A549 (cell line): ENCODE measurements around the gene SUFU. TPM values are rescaled to one million over a fixed set of nuclear protein-coding genes. Genes with fewer than 3 reads are reported as not detected.
A peak's percentile ranks its signal among the peaks of the same experiment; 100 is the strongest.

Experiments
- ATAC-seq, 2 experiments: fragments of 200-7000 bp in 1 of 2; fragments of >200 bp in 1 of 2; cut with Nextera tagmentation in 1 of 2; cut with Tn5 transposase in 1 of 2; 3 replicates each; pipeline versions ENCODE4 v1.8.0 to v1.9.1; 2018 to 2020; ENCODE audit warnings: mild to moderate bottlenecking in 1 of 2, moderate library complexity in 1 of 2
- CTCF ChIA-PET: fragments of 300-600 bp; sonication (Branson Sonifier 250); formaldehyde crosslinking; extraction: SDS; loops from one replicate; lab custom pipeline; 2021; ENCODE audit warnings: antibody characterized with exemption, inconsistent platforms; lab: Yijun Ruan, JAX
- POLR2A ChIA-PET: fragments of 350-600 bp; formaldehyde crosslinking; extraction: SDS; loops from one replicate; lab custom pipeline; 2021; ENCODE audit warnings: antibody characterized with exemption, inconsistent platforms; lab: Yijun Ruan, JAX
- DNase-seq, 2 experiments: peaks; one replicate each; pipeline versions ENCODE4 v3.0.0 to v3.0.0-alpha.2; 2011 to 2016; ENCODE audit warnings: low read depth in 1 of 2, low spot score in 1 of 2
- FAIRE-seq: peaks from 2 replicates; lab custom pipeline; 2011; peaks lifted over from hg19 to GRCh38; lab: Jason Lieb, UNC
- H3K27ac ChIP-seq, 2 experiments: fragments of >200 bp; sonication (Bioruptor Twin); formaldehyde crosslinking; 3 replicates each; pipeline ENCODE4 v1.5.1; 2016 to 2017
- H3K4me1 ChIP-seq: fragments of >200 bp; sonication (Bioruptor Twin); formaldehyde crosslinking; 3 replicates; pipeline ENCODE4 v1.6.1; 2016
- H3K4me2 ChIP-seq: fragments of >200 bp; sonication (Bioruptor Twin); formaldehyde crosslinking; 3 replicates; pipeline ENCODE4 v1.6.1; 2016
- H3K4me3 ChIP-seq: fragments of >200 bp; sonication (Bioruptor Twin); formaldehyde crosslinking; 3 replicates; pipeline ENCODE4 v1.5.1; 2016
- H3K9me3 ChIP-seq: fragments of >200 bp; sonication (Bioruptor Twin); formaldehyde crosslinking; 3 replicates; pipeline ENCODE4 v1.6.1; 2016
- CEBPB ChIP-seq, 2 experiments: fragments of >200 bp in 1 of 2; sonication (Bioruptor Twin) in 1 of 2; formaldehyde crosslinking in 1 of 2; IDR thresholded peaks; 2 replicates each; pipeline ENCODE4 v1.6.1; 2012 to 2016
- CHD2 ChIP-seq: fragments of 150-350 bp; IDR thresholded peaks from 2 replicates; pipeline ENCODE4 v1.6.1; 2014; ENCODE audit warnings: low read length; ENCODE audit not compliant: partially characterized antibody
- CHD4 ChIP-seq: fragments of 200-600 bp; sonication (generic); IDR thresholded peaks from 2 replicates; pipeline ENCODE4 v1.6.1; 2016; ENCODE audit warnings: antibody characterized with exemption, mild to moderate bottlenecking, borderline replicate concordance
- EHF ChIP-seq: fragments of 250-450 bp; sonication (Bioruptor Pico); IDR thresholded peaks from 2 replicates; pipeline ENCODE4 v1.5.0; 2020; ENCODE audit warnings: mild to moderate bottlenecking
- FOXS1 ChIP-seq: fragments of 250-450 bp; sonication (Bioruptor Pico); IDR thresholded peaks from 2 replicates; pipeline ENCODE4 v1.5.0; 2020; ENCODE audit warnings: mild to moderate bottlenecking, moderate library complexity
- HES2 ChIP-seq: fragments of >200 bp; sonication (Bioruptor Twin); formaldehyde crosslinking; IDR thresholded peaks from 2 replicates; pipeline ENCODE4 v1.6.1; 2016
- HEYL ChIP-seq: fragments of 250-450 bp; sonication (Bioruptor Pico); IDR thresholded peaks from 2 replicates; pipeline ENCODE4 v1.8.0; 2021; ENCODE audit warnings: mild to moderate bottlenecking, moderate library complexity
- HOXA7 ChIP-seq: fragments of 250-450 bp; sonication (Bioruptor Pico); IDR thresholded peaks from 2 replicates; pipeline ENCODE4 v1.5.0; 2020; ENCODE audit warnings: mild to moderate bottlenecking, moderate library complexity
- MAFK ChIP-seq: fragments of 450-650 bp; IDR thresholded peaks from 2 replicates; pipeline ENCODE4 v1.6.1; 2014; ENCODE audit not compliant: partially characterized antibody
- NFE2L2 ChIP-seq: fragments of 150-350 bp; conservative IDR thresholded peaks from 2 replicates; pipeline ENCODE4 v1.6.1; 2014; ENCODE audit warnings: low read length
- POLR2A ChIP-seq: IDR thresholded peaks from 2 replicates; pipeline ENCODE4 v1.6.1; 2012; ENCODE audit warnings: mild to moderate bottlenecking, low read length
- POLR2AphosphoS2 ChIP-seq: conservative IDR thresholded peaks from 2 replicates; pipeline ENCODE4 v1.6.1; 2012; ENCODE audit warnings: low read length, improper control_type of control experiment, inconsistent platforms
- RARB ChIP-seq: fragments of 250-450 bp; sonication (Bioruptor Pico); IDR thresholded peaks from 2 replicates; pipeline ENCODE4 v1.8.0; 2021; ENCODE audit warnings: mild to moderate bottlenecking, moderate library complexity
- RFX5 ChIP-seq: fragments of 450-650 bp; IDR thresholded peaks from 2 replicates; pipeline ENCODE4 v1.7.1; 2014; ENCODE audit warnings: antibody characterized with exemption, mild to moderate bottlenecking, moderate library complexity
- SMC3 ChIP-seq: fragments of >200 bp; sonication (Bioruptor Twin); formaldehyde crosslinking; IDR thresholded peaks from 3 replicates; pipeline ENCODE4 v1.6.1; 2018; ENCODE audit warnings: inconsistent platforms
- TFCP2L1 ChIP-seq: fragments of 250-450 bp; sonication (Bioruptor Pico); IDR thresholded peaks from 2 replicates; pipeline ENCODE4 v1.5.0; 2021; ENCODE audit warnings: mild to moderate bottlenecking
- TP53 ChIP-seq: fragments of 250-450 bp; sonication (Bioruptor Pico); IDR thresholded peaks from 2 replicates; pipeline ENCODE4 v1.5.0; 2021; ENCODE audit warnings: mild to moderate bottlenecking, moderate library complexity
- ZC3H11A ChIP-seq: fragments of 450-650 bp; IDR thresholded peaks from 2 replicates; pipeline ENCODE4 v1.6.1; 2014; ENCODE audit warnings: antibody characterized with exemption, mild to moderate bottlenecking
- ZNF302 ChIP-seq: fragments of 250-450 bp; sonication (Bioruptor Pico); IDR thresholded peaks from 2 replicates; pipeline ENCODE4 v1.9.0; 2021; ENCODE audit warnings: inconsistent platforms, mild to moderate bottlenecking, moderate library complexity
- WGBS: methylation state at CpG from one replicate; pipeline ENCODE4 v1.1.6; 2017; ENCODE audit errors: missing lambda C conversion rate; 5-methylcytosine and 5-hydroxymethylcytosine counted together
- polyA plus RNA-seq, 4 experiments: library from polyadenylated mRNA; depleted of rRNA in 3 of 4; stranded (reverse); fragments of >200 nt; fragmentation: RNase III in 1 of 4; extraction: RNeasy Plus Mini Kit Qiagen cat#74134 plus additional on column Dnase treatment in 1 of 4; gene quantifications; 2 replicates in 3 of 4; 3 replicates in 1 of 4; pipeline ENCODE4 v1.2.3, GENCODE V29; 2011 to 2017
- TF ChIP-seq, protein P1 (sequence below): IDR thresholded peaks from 2 replicates; pipeline ENCODE4 v1.6.1; 2012; ENCODE audit warnings: low read depth, borderline replicate concordance

The SUFU gene
- polyA plus RNA-seq, 2 of the 4 experiments (the other 2 are of a cell fraction): 3.7 to 5.5 TPM

- ATAC-seq: no peak
- WGBS: 90% methylated on average over 11 of the region's 12 CpGs
These were observed 144.6 kb downstream of the SUFU start for GRCh38 chr10:102648269-102648888.

GRCh38 chr10:102648889-102649796 lies 145.4 kb downstream of the SUFU start:
- no peak overlapping the region for H3K4me3 ChIP-seq
- WGBS: 91% methylated on average over 22 of the region's 25 CpGs

More at GRCh38 chr10:102648269-102648888, 144.6 kb downstream of the SUFU start:
- Histone ChIP-seq H3K9me3 (no peaks in the 10 kb centered on the region), H3K4me3 (no peak overlapping the region), H3K4me1 (peaks cover 26% of the 10 kb centered on the region), H3K27ac (no peak overlapping the region), H3K4me2 (no peak overlapping the region)
- CTCF ChIA-PET: interaction anchor here (1.2 kb wide), 1 partner anchor 65 kb away, joined by 3 read pairs; no protein-coding TSS in a partner anchor
- POLR2A ChIA-PET: no interaction called here
- TF ChIP-seq RFX5: no peak
- TF ChIP-seq POLR2A: no peak
- no peak for TF ChIP-seq SMC3
- no peak for TF ChIP-seq NFE2L2
- no peak for TF ChIP-seq MAFK
- TF ChIP-seq CEBPB (IDR thresholded peaks at IDR 0.05): no peak
- no peak for FAIRE-seq
- DNase-seq: no peak

GRCh38 chr10:102649797-102650654 lies 146.3 kb downstream of the SUFU start:
- 80% methylated on average over 9 of the region's 12 CpGs for WGBS
- no peak overlapping the region for H3K4me3 ChIP-seq

More at GRCh38 chr10:102648889-102649796, 145.4 kb downstream of the SUFU start:
- FAIRE-seq (no peak), ATAC-seq (no peak), DNase-seq (no peak)
- Histone ChIP-seq H3K9me3 (no peaks in the 10 kb centered on the region), H3K27ac (peak overlapping the region in 1 of 2 experiments; percentile 25; a peak in 1 of 6 replicates), H3K4me1 (peaks cover 26% of the 10 kb centered on the region), H3K4me2 (peak overlapping the region; percentile 7; the same call in 1 of the 3 replicates)
- TF ChIP-seq TFCP2L1 (CRISPR knock-in tag) (no peak), HEYL (CRISPR knock-in tag) (no peak), CHD4 (no peak), TP53 (CRISPR knock-in tag) (no peak), FOXS1 (CRISPR knock-in tag) (no peak), POLR2AphosphoS2 (no peak), RARB (CRISPR knock-in tag) (no peak), ZC3H11A (no peak), SMC3 (no peak)
- TF ChIP-seq, protein P1, sequence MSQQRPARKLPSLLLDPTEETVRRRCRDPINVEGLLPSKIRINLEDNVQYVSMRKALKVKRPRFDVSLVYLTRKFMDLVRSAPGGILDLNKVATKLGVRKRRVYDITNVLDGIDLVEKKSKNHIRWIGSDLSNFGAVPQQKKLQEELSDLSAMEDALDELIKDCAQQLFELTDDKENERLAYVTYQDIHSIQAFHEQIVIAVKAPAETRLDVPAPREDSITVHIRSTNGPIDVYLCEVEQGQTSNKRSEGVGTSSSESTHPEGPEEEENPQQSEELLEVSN: no peak
- ChIA-PET CTCF (interaction anchor here (0.9 to 3.1 kb wide), 3 partner anchors 13 to 217 kb away, joined by 3 to 18 read pairs (median 3); partner anchors contain the start of gene CUEDC2), POLR2A (no interaction called here)

More at GRCh38 chr10:102649797-102650654, 146.3 kb downstream of the SUFU start:
- FAIRE-seq (no peak), DNase-seq (no peak)
- peak overlapping the region in 1 of 2 experiments; percentile 25; a peak in 2 of 6 replicates for H3K27ac ChIP-seq
- H3K4me2 ChIP-seq: peak overlapping the region; percentile 7; the same call in 2 of the 3 replicates
- POLR2A ChIA-PET: no interaction called here
- H3K9me3 ChIP-seq: no peaks in the 10 kb centered on the region
- TF ChIP-seq NFE2L2 (no peak), FOXS1 (CRISPR knock-in tag) (no peak), HES2 (no peak), ZNF302 (no peak), RFX5 (no peak), SMC3 (no peak), HEYL (CRISPR knock-in tag) (no peak), CHD2 (no peak), HOXA7 (CRISPR knock-in tag) (no peak), EHF (CRISPR knock-in tag) (no peak)
- TF ChIP-seq, all 56 proteins: peak for 0
- peaks cover 26% of the 10 kb centered on the region for H3K4me1 ChIP-seq
- CTCF ChIA-PET: interaction anchor here (0.6 to 3.1 kb wide), 6 partner anchors 12 to 1610 kb away, joined by 3 to 18 read pairs (median 3); partner anchors contain the start of genes CUEDC2 and SUFU
- ATAC-seq: no peak
